Activated CD8-positive, alpha-beta memory T cell treated with anti-CD3 and anti-CD28 coated beads, Interleukin-2, amount 50 U/mL, for 24 hours (primary cell): ENCODE measurements around the gene GNG12.

Experiments used
- DNase-seq: peaks from one replicate; pipeline ENCODE4 v3.0.0-alpha.2; 2020; ENCODE audit errors: extremely low read depth

GNG12 gene

GRCh38 chr1:67652800-67653199, 180.5 kb downstream of the GNG12 start:
- DNase-seq: no peak
